NT2/D1 (cell line): Measurements from ENCODE around the gene DCLK3.

Experiments used
- SUZ12 ChIP-seq: IDR thresholded peaks from 2 replicates; pipeline ENCODE4 v1.6.1; 2011; ENCODE audit not compliant: insufficient read length, insufficient read depth; ENCODE audit errors: extremely low read depth
- YY1 ChIP-seq: IDR thresholded peaks from 2 replicates; pipeline ENCODE4 v1.6.1; 2011; ENCODE audit not compliant: insufficient read length, insufficient read depth

GRCh38 chr3:36669764-36670163, 94.6 kb downstream of the DCLK3 start:
- TF ChIP-seq YY1 (no peak), SUZ12 (no peak)
